HL-60 (cell line): ENCODE data around the gene CEP72.

Source experiments
- DNase-seq, 2 experiments: peaks; one replicate each; pipeline ENCODE4 v3.0.0-alpha.2; 2010 to 2020; ENCODE audit warnings: low read depth in 1 of 2, low spot score in 1 of 2
- H3K27ac ChIP-seq: fragments of 250-450 bp; sonication (Bioruptor Pico); replicated peaks from 2 replicates; pipeline ENCODE4 v1.5.1; 2020; ENCODE audit warnings: mild to moderate bottlenecking, moderate library complexity
- H3K27me3 ChIP-seq: fragments of 250-450 bp; sonication (Bioruptor Pico); 2 replicates; pipeline ENCODE4 v1.5.1; 2021; ENCODE audit warnings: mild to moderate bottlenecking, moderate library complexity; ENCODE audit not compliant: insufficient read depth, poor library complexity, severe bottlenecking
- H3K4me3 ChIP-seq: replicated peaks from 2 replicates; pipeline ENCODE4 v1.5.1; 2011; ENCODE audit warnings: mild to moderate bottlenecking, control low read depth, low read length; ENCODE audit not compliant: insufficient read depth
- CTCF ChIP-seq: IDR thresholded peaks from one replicate; pipeline ENCODE4 v1.5.1; 2011; ENCODE audit warnings: low read length, control low read depth, inconsistent platforms; ENCODE audit not compliant: insufficient read depth
- GABPA ChIP-seq: IDR thresholded peaks from 2 replicates; pipeline ENCODE4 v1.6.1; 2012; ENCODE audit warnings: low read depth
- POLR2AphosphoS5 ChIP-seq: IDR thresholded peaks from 2 replicates; pipeline ENCODE4 v1.6.1; 2012; ENCODE audit warnings: low read depth
- REST ChIP-seq: IDR thresholded peaks from 2 replicates; pipeline ENCODE4 v1.6.1; 2012; ENCODE audit warnings: low read depth; ENCODE audit not compliant: insufficient replicate concordance
- SPI1 ChIP-seq: IDR thresholded peaks from 2 replicates; pipeline ENCODE4 v1.6.1; 2012; ENCODE audit warnings: low read depth, mild to moderate bottlenecking, borderline replicate concordance

Gene CEP72

GRCh38 chr5:595285-595875 lies 16.8 kb upstream of the CEP72 start:
- Histone ChIP-seq H3K27ac (no peak overlapping the region), H3K4me3 (no peak overlapping the region), H3K27me3 (peaks cover 14% of the 10 kb centered on the region)
- no peak for DNase-seq
- TF ChIP-seq GABPA = no peak
- no peak for TF ChIP-seq POLR2AphosphoS5
- TF ChIP-seq SPI1 = no peak
- no peak for TF ChIP-seq REST
- no peak for TF ChIP-seq CTCF

GRCh38 chr5:597871-598563 lies 14.1 kb upstream of the CEP72 start:
- H3K27me3 ChIP-seq = peaks cover 14% of the 10 kb centered on the region
- TF ChIP-seq GABPA (no peak), CTCF (no peak), REST (no peak), POLR2AphosphoS5 (no peak), SPI1 (no peak)
- no peak overlapping the region for H3K27ac ChIP-seq
- no peak for DNase-seq
- H3K4me3 ChIP-seq = no peak overlapping the region

GRCh38 chr5:598564-598890 lies 13.6 kb upstream of the CEP72 start:
- Histone ChIP-seq H3K27me3 (peaks cover 14% of the 10 kb centered on the region), H3K27ac (no peak overlapping the region), H3K4me3 (no peak overlapping the region)
- no peak for TF ChIP-seq POLR2AphosphoS5
- no peak for TF ChIP-seq SPI1
- no peak for TF ChIP-seq CTCF
- TF ChIP-seq GABPA = no peak
- no peak for TF ChIP-seq REST
- DNase-seq = no peak
